ENCODE measurements around the gene POLA2.

The POLA2 gene

GRCh38 chr11:65288706-65289536, 27.2 kb downstream of the POLA2 start:
- no peak for FAIRE-seq

GRCh38 chr11:65290448-65291165, 28.8 kb downstream of the POLA2 start:
- no peak for FAIRE-seq

GRCh38 chr11:65291613-65292012, 29.9 kb downstream of the POLA2 start:
- no peak for FAIRE-seq

GRCh38 chr11:65292890-65293289, 31.1 kb downstream of the POLA2 start:
- FAIRE-seq, result no peak

GRCh38 chr11:65293909-65294381, 32.2 kb downstream of the POLA2 start:
- no peak for FAIRE-seq

- no peak for FAIRE-seq
These were observed 33.2 kb downstream of the POLA2 start for GRCh38 chr11:65295001-65295400.

GRCh38 chr11:65295571-65296341, 34.0 kb downstream of the POLA2 start:
- FAIRE-seq, result no peak

GRCh38 chr11:65297026-65297672, 35.4 kb downstream of the POLA2 start:
- FAIRE-seq, result no peak

- no peak for FAIRE-seq
These were observed 36.4 kb downstream of the POLA2 start for GRCh38 chr11:65298131-65298535.

GRCh38 chr11:65298655-65299179, 37.0 kb downstream of the POLA2 start:
- FAIRE-seq, result no peak

GRCh38 chr11:65300621-65301275, 39.0 kb downstream of the POLA2 start:
- FAIRE-seq, result no peak

- FAIRE-seq, result no peak
These were observed 39.9 kb downstream of the POLA2 start for GRCh38 chr11:65301491-65302329.

GRCh38 chr11:65303555-65303954, 41.8 kb downstream of the POLA2 start:
- FAIRE-seq, result no peak

- FAIRE-seq, result no peak
These were observed 42.3 kb downstream of the POLA2 start for GRCh38 chr11:65304110-65304509.

GRCh38 chr11:65304613-65305012, 42.9 kb downstream of the POLA2 start:
- FAIRE-seq, result no peak

GRCh38 chr11:65305501-65306268, 43.9 kb downstream of the POLA2 start:
- FAIRE-seq, result no peak

GRCh38 chr11:65307298-65308229, 45.8 kb downstream of the POLA2 start:
- no peak for FAIRE-seq

- FAIRE-seq, result no peak
These were observed 46.6 kb downstream of the POLA2 start for GRCh38 chr11:65308281-65308891.

- no peak for FAIRE-seq
These were observed 47.2 kb downstream of the POLA2 start for GRCh38 chr11:65309006-65309405.

Measured in TTC549 (cell line).